Measurements from ENCODE around the gene ADAMTS10. TPM values are rescaled to one million over a fixed set of nuclear protein-coding genes. Genes with fewer than 3 reads are reported as not detected.
A peak's percentile ranks its signal among the peaks of the same experiment; 100 is the strongest.

Gene ADAMTS10
- total and polyA plus RNA-seq, 2 donors (not counting 3 experiments of a cell fraction or from before 2014, with no cell fraction given): 15.8 to 17.4 TPM

DNA sequence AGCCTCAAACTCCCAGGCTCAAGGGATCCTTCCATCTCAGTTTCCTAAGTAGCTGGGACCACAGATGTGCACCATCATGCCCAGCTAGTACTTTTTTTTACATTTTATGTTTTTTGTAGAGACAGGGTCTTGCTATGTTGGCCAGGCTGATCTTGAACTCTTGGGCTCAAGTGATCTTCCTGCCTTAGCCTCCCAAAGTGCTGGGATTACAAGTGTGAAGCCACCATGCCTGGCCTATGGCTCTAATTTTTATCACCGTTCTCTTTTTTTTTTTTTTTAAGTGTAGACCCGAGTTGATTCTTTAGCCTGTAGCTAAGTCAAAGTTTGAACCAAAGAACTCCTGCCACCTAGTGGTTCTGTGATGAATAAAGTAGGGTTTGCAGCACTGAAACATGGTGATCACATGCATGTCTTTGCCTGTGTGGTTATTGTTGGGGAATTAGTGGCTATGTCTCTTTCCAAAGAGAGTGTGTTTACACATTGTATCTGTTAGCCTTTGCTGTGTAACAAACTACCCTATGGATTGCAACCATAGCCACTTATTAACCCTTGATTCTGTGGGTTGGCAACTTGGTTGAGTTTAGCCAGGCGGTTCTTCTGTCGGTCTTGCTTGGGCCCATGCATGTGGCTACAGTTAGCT lies 31.5 kb upstream of the ADAMTS10 start:
- Histone ChIP-seq H2AFZ (ENCODE audit: low read depth, low read length) (no peak overlapping the region), H4K20me1 (replicated peaks; ENCODE audit: control insufficient read depth, extremely low read depth, insufficient read depth, low read length) (no peaks in the 10 kb centered on the region), H3K36me3 (ENCODE audit: control insufficient read depth in 2 of 2, extremely low read depth in 1 of 2, insufficient read depth in 2 of 2, low read length in 2 of 2) (no peaks in the 10 kb centered on the region), H3K4me2 (ENCODE audit: insufficient read depth, low read length) (no peak overlapping the region), H3K27ac (ENCODE audit: insufficient read depth, low read depth, low read length) (no peak overlapping the region), H3K4me1 (ENCODE audit: control insufficient read depth, extremely low read depth, insufficient read depth, low read length) (no peaks in the 10 kb centered on the region), H3K9me1 (replicated peaks; ENCODE audit: control insufficient read depth, extremely low read depth, insufficient read depth, low read length) (no peaks in the 10 kb centered on the region), H3K4me3 (replicated peaks in 1 of 3; ENCODE audit: insufficient read depth in 1 of 3, low read depth in 1 of 3, low read length in 3 of 3) (no peak overlapping the region), H3K9ac (replicated peaks; ENCODE audit: extremely low read depth, insufficient read depth, low read length) (no peak overlapping the region), H3K27me3 (ENCODE audit: control insufficient read depth in 2 of 2, insufficient read depth in 2 of 2, low read length in 2 of 2) (no peaks in the 10 kb centered on the region), H3K79me2 (ENCODE audit: control insufficient read depth, insufficient read depth, low read length) (no peaks in the 10 kb centered on the region), H3K9me3 (replicated peaks; ENCODE audit: control insufficient read depth, insufficient read depth, low read length) (no peaks in the 10 kb centered on the region)
- peak; percentile 69 for FAIRE-seq
- POLR2A ChIA-PET: interaction anchor here (0.7 kb wide), 1 partner anchor 55 kb away, joined by 3 read pairs; no protein-coding TSS in a partner anchor
- CTCF ChIA-PET: interaction anchor here (0.6 to 4.1 kb wide), 22 partner anchors 9 to 1196 kb away, joined by 3 to 82 read pairs (median 4); no protein-coding TSS in a partner anchor
- dilution Hi-C loops (cut with MboI; ENCODE audit: extremely low pct_ligation_motif_present, low sequenced_read_pairs) (no loop called here), intact Hi-C loops (cut with micrococcal nuclease) (loop anchor here (1.0 kb wide), 2 partner anchors 27 to 62 kb away; no protein-coding TSS in a partner anchor)
- BruUV-seq (replicated peaks): no TSS peak
- TF ChIP-seq MYC (IDR thresholded peaks at IDR 0.05; ENCODE audit: low read depth, low read length) (no peak), GATA2 (IDR thresholded peaks at IDR 0.05; ENCODE audit: insufficient read depth, insufficient read length, low read depth, low read length) (no peak), POLR2A (IDR thresholded peaks at IDR 0.05; ENCODE audit: low read depth, low read length) (no peak), FOS (IDR thresholded peaks at IDR 0.05; ENCODE audit: borderline replicate concordance, insufficient read depth, low read length) (no peak)
- TF ChIP-seq, protein P1, sequence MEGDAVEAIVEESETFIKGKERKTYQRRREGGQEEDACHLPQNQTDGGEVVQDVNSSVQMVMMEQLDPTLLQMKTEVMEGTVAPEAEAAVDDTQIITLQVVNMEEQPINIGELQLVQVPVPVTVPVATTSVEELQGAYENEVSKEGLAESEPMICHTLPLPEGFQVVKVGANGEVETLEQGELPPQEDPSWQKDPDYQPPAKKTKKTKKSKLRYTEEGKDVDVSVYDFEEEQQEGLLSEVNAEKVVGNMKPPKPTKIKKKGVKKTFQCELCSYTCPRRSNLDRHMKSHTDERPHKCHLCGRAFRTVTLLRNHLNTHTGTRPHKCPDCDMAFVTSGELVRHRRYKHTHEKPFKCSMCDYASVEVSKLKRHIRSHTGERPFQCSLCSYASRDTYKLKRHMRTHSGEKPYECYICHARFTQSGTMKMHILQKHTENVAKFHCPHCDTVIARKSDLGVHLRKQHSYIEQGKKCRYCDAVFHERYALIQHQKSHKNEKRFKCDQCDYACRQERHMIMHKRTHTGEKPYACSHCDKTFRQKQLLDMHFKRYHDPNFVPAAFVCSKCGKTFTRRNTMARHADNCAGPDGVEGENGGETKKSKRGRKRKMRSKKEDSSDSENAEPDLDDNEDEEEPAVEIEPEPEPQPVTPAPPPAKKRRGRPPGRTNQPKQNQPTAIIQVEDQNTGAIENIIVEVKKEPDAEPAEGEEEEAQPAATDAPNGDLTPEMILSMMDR (IDR thresholded peaks at IDR 0.05; ENCODE audit: extremely low read depth in 1 of 2, insufficient read depth in 1 of 2, low read depth in 1 of 2, low read length in 2 of 2): peak; percentile 48 to 49
- DNase-seq (ENCODE audit: low read depth, low spot score): peak; percentile 44

Data from endothelial cell of umbilical vein (primary cell).